Measurements from ENCODE around the gene CDA.

CDA gene

GRCh38 chr1:20611652-20612051 is 22.8 kb downstream of the CDA start:
- peak overlapping the region; percentile 32 for H3K27ac ChIP-seq
- H3K27me3 ChIP-seq = no peaks in the 10 kb centered on the region
- peaks cover 98% of the 10 kb centered on the region for H3K36me3 ChIP-seq
- H3K4me3 ChIP-seq (ENCODE audit: low read depth in 1 of 2, low read length in 1 of 2) = no peak overlapping the region
- no peak for TF ChIP-seq CTCF (IDR thresholded peaks at IDR 0.05)
- H3K9me3 ChIP-seq = no peaks in the 10 kb centered on the region
- H3K4me1 ChIP-seq (ENCODE audit: control insufficient read depth in 1 of 2, insufficient read depth in 1 of 2, low read depth in 1 of 2, low read length in 1 of 2) = peaks cover 24 to 31% of the 10 kb centered on the region in 2 experiments

- Histone ChIP-seq H3K9me3 (no peaks in the 10 kb centered on the region), H3K27me3 (no peaks in the 10 kb centered on the region), H3K27ac (no peak overlapping the region), H3K36me3 (peaks cover 98% of the 10 kb centered on the region), H3K4me3 (ENCODE audit: low read depth in 1 of 2, low read length in 1 of 2) (no peak overlapping the region), H3K4me1 (ENCODE audit: control insufficient read depth in 1 of 2, insufficient read depth in 1 of 2, low read depth in 1 of 2, low read length in 1 of 2) (peaks cover 18 to 25% of the 10 kb centered on the region in 2 experiments)
- no peak for TF ChIP-seq CTCF (IDR thresholded peaks at IDR 0.05)
Measured at GRCh38 chr1:20612221-20612746, 23.4 kb downstream of the CDA start.

- Histone ChIP-seq H3K27ac (peak overlapping the region; percentile 64), H3K36me3 (peaks cover 98% of the 10 kb centered on the region), H3K9me3 (no peaks in the 10 kb centered on the region), H3K4me3 (ENCODE audit: low read depth in 1 of 2, low read length in 1 of 2) (no peak overlapping the region), H3K27me3 (no peaks in the 10 kb centered on the region), H3K4me1 (ENCODE audit: control insufficient read depth in 1 of 2, insufficient read depth in 1 of 2, low read depth in 1 of 2, low read length in 1 of 2) (peaks cover 0 to 6% of the 10 kb centered on the region in 2 experiments)
- TF ChIP-seq CTCF (IDR thresholded peaks at IDR 0.05) = no peak
Measured at GRCh38 chr1:20614131-20614579, 25.3 kb downstream of the CDA start.

- Histone ChIP-seq H3K27me3 (no peaks in the 10 kb centered on the region), H3K27ac (peak overlapping the region; percentile 36), H3K4me1 (ENCODE audit: control insufficient read depth in 1 of 2, insufficient read depth in 1 of 2, low read depth in 1 of 2, low read length in 1 of 2) (no peaks in the 10 kb centered on the region), H3K36me3 (peaks cover 98% of the 10 kb centered on the region), H3K9me3 (no peaks in the 10 kb centered on the region), H3K4me3 (ENCODE audit: low read depth in 1 of 2, low read length in 1 of 2) (no peak overlapping the region)
- no peak for TF ChIP-seq CTCF (IDR thresholded peaks at IDR 0.05)
Measured at GRCh38 chr1:20615946-20616846, 27.3 kb downstream of the CDA start.

- no peak for TF ChIP-seq CTCF (IDR thresholded peaks at IDR 0.05)
Measured at GRCh38 chr1:20616847-20617487, 28.1 kb downstream of the CDA start.

More at GRCh38 chr1:20616847-20617487, 28.1 kb downstream of the CDA start:
- H3K36me3 ChIP-seq = peaks cover 92% of the 10 kb centered on the region
- H3K9me3 ChIP-seq = no peaks in the 10 kb centered on the region
- H3K4me1 ChIP-seq (ENCODE audit: control insufficient read depth in 1 of 2, insufficient read depth in 1 of 2, low read depth in 1 of 2, low read length in 1 of 2) = no peaks in the 10 kb centered on the region
- H3K4me3 ChIP-seq (ENCODE audit: low read depth in 1 of 2, low read length in 1 of 2) = no peak overlapping the region
- H3K27ac ChIP-seq = peak overlapping the region; percentile 36
- H3K27me3 ChIP-seq = no peaks in the 10 kb centered on the region

Data from neutrophil (primary cell).